Prostate gland (tissue), 2 donors: ENCODE results near the gene ADRM1. TPM values are rescaled to one million over a fixed set of nuclear protein-coding genes. Genes with fewer than 3 reads are reported as not detected.

ENCODE experiments used
- DNase-seq: peaks from one replicate; pipeline ENCODE4 v3.0.0-alpha.2; 2019; ENCODE audit warnings: low spot score
- H3K27ac ChIP-seq, 2 donors: fragments of 200-600 bp; sonication (generic); 2 replicates each; pipeline ENCODE4 v1.5.1; 2017 to 2019
- H3K27me3 ChIP-seq: fragments of 200-600 bp; sonication (generic); replicated peaks from 2 replicates; pipeline ENCODE4 v1.5.1; 2019; ENCODE audit not compliant: insufficient read depth
- H3K36me3 ChIP-seq, 2 donors: fragments of 200-600 bp; sonication (generic); 1 replicate in 1 of 2; 2 replicates in 1 of 2; pipeline versions ENCODE4 v1.5.1 to v1.8.1; 2017 to 2019
- H3K4me1 ChIP-seq: fragments of 200-600 bp; sonication (generic); replicated peaks from 2 replicates; pipeline ENCODE4 v1.5.1; 2019
- H3K4me3 ChIP-seq, 2 donors: fragments of 200-600 bp; sonication (generic); 2 replicates each; pipeline ENCODE4 v1.5.1; 2017 to 2019
- H3K9me3 ChIP-seq: fragments of 200-600 bp; sonication (generic); 2 replicates; pipeline ENCODE4 v1.5.1; 2017
- POLR2A ChIP-seq: fragments of 450-650 bp; IDR thresholded peaks from one replicate; pipeline ENCODE4 v1.6.1; 2016; ENCODE audit warnings: antibody characterized with exemption, mild to moderate bottlenecking
- POLR2AphosphoS5 ChIP-seq: sonication (generic); formaldehyde crosslinking; IDR thresholded peaks from one replicate; pipeline ENCODE4 v1.6.1; 2017; ENCODE audit warnings: antibody characterized with exemption
- WGBS: methylation state at CpG from one replicate; pipeline ENCODE4 v1.1.5; 2018; 5-methylcytosine and 5-hydroxymethylcytosine counted together
- intact Hi-C: fragments of 100-400 bp; cut with DNase I; formaldehyde crosslinking; loops from one replicate; pipeline ENCODE4 v1.14.2; 2022
- microRNA-seq: library from miRNA; unstranded; fragments of <30 nt; microRNA quantifications from one replicate; pipeline ENCODE4, GENCODE V29; 2016
- total RNA-seq, 2 donors: library from RNA; depleted of rRNA; stranded (reverse); fragments of >200 nt; gene quantifications; one replicate each; pipeline ENCODE4 v1.1.0, GENCODE V29; 2016
- TF ChIP-seq, protein P1 (sequence below), 4 experiments: fragments of 200-600 bp in 2 of 4; fragments of 450-650 bp in 2 of 4; sonication (generic) in 2 of 4; IDR thresholded peaks; 1 replicate in 3 of 4; 2 replicates in 1 of 4; pipeline ENCODE4 v1.5.1; 2016 to 2019; ENCODE audit warnings: antibody characterized with exemption in 4 of 4, mild to moderate bottlenecking in 2 of 4, moderate library complexity in 2 of 4

ADRM1 gene
- total RNA-seq, 2 donors from 2014 or later, result 149 to 207 TPM

DNA sequence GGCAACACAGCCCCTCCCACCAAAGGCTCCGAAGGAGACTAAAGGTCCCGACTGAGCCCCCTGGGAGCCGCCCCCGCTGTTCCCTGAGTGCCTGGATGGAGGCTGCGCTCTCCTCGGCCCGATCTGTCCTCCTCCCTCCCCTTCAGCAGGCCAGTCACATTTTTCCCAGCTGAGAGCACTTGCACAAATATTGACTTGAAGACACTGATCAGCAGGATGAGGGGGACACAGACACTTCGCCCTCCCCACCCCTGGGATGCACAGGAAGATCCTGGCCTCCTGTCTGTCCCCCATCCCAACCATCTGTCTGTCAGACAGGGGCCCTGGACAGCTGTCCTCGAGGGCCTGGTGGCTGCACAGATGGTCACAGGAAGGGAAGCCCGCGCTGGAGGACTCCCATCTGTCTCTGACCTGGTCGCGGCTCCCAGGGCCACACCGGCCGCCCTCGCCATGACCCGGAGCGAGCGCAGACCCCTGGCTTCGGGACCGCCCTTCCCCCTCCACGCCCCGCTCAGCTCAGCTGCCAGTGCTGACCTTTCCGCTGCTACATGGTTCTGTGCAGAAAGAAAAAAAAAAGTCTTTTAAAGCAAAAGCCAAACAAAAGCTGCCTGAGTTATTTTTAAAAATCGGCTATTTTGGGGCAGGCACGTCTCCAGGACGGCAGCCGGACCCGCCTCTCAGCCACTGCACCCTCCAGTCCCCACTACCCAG lies 53.2 kb downstream of the ADRM1 start:
- intact Hi-C loops, result no loop called here
- Histone ChIP-seq H3K27me3 (no peaks in the 10 kb centered on the region), H3K27ac (peak overlapping the region; percentile 81 to 84), H3K4me3 (no peak overlapping the region), H3K4me1 (peaks cover 61% of the 10 kb centered on the region), H3K9me3 (no peaks in the 10 kb centered on the region), H3K36me3 (peaks cover 0 to 6% of the 10 kb centered on the region in 2 donors)
- DNase-seq, result no peak
- WGBS, result 28% methylated on average over 29 of the region's 29 CpGs
- TF ChIP-seq POLR2A (no peak), POLR2AphosphoS5 (no peak)
- TF ChIP-seq, protein P1, sequence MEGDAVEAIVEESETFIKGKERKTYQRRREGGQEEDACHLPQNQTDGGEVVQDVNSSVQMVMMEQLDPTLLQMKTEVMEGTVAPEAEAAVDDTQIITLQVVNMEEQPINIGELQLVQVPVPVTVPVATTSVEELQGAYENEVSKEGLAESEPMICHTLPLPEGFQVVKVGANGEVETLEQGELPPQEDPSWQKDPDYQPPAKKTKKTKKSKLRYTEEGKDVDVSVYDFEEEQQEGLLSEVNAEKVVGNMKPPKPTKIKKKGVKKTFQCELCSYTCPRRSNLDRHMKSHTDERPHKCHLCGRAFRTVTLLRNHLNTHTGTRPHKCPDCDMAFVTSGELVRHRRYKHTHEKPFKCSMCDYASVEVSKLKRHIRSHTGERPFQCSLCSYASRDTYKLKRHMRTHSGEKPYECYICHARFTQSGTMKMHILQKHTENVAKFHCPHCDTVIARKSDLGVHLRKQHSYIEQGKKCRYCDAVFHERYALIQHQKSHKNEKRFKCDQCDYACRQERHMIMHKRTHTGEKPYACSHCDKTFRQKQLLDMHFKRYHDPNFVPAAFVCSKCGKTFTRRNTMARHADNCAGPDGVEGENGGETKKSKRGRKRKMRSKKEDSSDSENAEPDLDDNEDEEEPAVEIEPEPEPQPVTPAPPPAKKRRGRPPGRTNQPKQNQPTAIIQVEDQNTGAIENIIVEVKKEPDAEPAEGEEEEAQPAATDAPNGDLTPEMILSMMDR (IDR thresholded peaks at IDR 0.05), result no peak

- Histone ChIP-seq H3K36me3 (peaks cover 0 to under 1% of the 10 kb centered on the region in 2 donors), H3K27ac (peak overlapping the region; percentile 81 to 84), H3K9me3 (no peaks in the 10 kb centered on the region), H3K4me3 (no peak overlapping the region), H3K27me3 (no peaks in the 10 kb centered on the region), H3K4me1 (peaks cover 59% of the 10 kb centered on the region)
- DNase-seq, result no peak
- intact Hi-C loops, result no loop called here
- TF ChIP-seq POLR2AphosphoS5 (no peak), POLR2A (no peak)
- TF ChIP-seq, protein P1 (IDR thresholded peaks at IDR 0.05), result no peak
- 53% methylated on average over 17 of the region's 17 CpGs for WGBS
These were observed 53.9 kb downstream of the ADRM1 start for GRCh38 chr20:62356589-62357186.

DNA sequence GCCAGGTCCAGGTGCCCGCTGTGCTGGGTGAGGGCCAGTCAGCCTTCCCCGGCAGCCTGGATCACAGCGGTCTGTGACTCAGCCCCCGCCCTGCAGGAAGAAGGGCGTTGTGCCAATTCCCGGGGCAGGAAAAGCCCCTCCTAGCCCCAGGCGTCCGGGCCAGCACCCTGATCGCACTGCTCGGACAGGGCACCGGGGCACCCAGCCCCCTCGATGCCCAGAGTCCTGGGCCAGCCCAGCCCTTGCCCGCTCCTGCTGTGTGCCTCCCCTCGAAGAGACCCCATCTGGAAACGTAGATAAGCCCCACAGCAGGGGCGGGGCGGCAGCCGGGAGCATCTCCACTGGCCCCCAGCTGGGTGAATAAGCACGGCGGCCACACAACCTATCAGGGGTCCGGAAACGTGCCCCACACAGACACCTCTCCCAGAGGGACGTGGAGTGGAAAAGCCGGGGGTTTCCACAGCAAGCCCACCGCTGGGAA lies 54.4 kb downstream of the ADRM1 start:
- intact Hi-C loops, result no loop called here
- H3K4me1 ChIP-seq, result peaks cover 59% of the 10 kb centered on the region
- H3K27me3 ChIP-seq, result no peaks in the 10 kb centered on the region
- TF ChIP-seq POLR2AphosphoS5 (no peak), POLR2A (no peak)
- TF ChIP-seq, protein P1 (IDR thresholded peaks at IDR 0.05), result no peak
- H3K4me3 ChIP-seq, result no peak overlapping the region
- WGBS, result 22% methylated on average over 25 of the region's 25 CpGs
- no peaks in the 10 kb centered on the region for H3K9me3 ChIP-seq
- no peaks in the 10 kb centered on the region for H3K36me3 ChIP-seq
- peak overlapping the region; percentile 81 to 84 for H3K27ac ChIP-seq
- no peak for DNase-seq

- whole genome bisulfite sequencing, result 75% methylated on average over 7 of the region's 7 CpGs
- Histone ChIP-seq H3K27ac (peak overlapping the region; percentile 81 to 84), H3K9me3 (no peaks in the 10 kb centered on the region), H3K27me3 (no peaks in the 10 kb centered on the region), H3K36me3 (no peaks in the 10 kb centered on the region), H3K4me1 (peaks cover 59% of the 10 kb centered on the region), H3K4me3 (no peak overlapping the region)
- no peak for DNase-seq
- intact Hi-C loops, result no loop called here
- TF ChIP-seq POLR2AphosphoS5, result no peak
- TF ChIP-seq POLR2A, result no peak
- TF ChIP-seq, protein P1 (IDR thresholded peaks at IDR 0.05), result no peak
These were observed 54.9 kb downstream of the ADRM1 start for GRCh38 chr20:62357681-62358080.

Small RNAs within 50 kb of the gene (microRNA-seq; reads per million reads assigned to microRNA genes)
- gene MIR4758, result 0.84 reads per million, percentile 3 among the genes with 10 or more reads in this experiment

Other genes with a start within 250 kb of the ADRM1 start
- gene TAF4, start 237.1 kb upstream of the ADRM1 start, total RNA-seq, result 10 to 100 TPM; 19.9 to 57.1 TPM
- 10 to 100 TPM; 39.7 to 87.1 TPM for gene LSM14B, start 180.5 kb upstream of the ADRM1 start, total RNA-seq
- 100 to 1,000 TPM; 176 to 250 TPM for gene PSMA7, start 159.6 kb upstream of the ADRM1 start, total RNA-seq
- 10 to 100 TPM; 17.9 to 32.7 TPM for gene SS18L1, start 159.2 kb upstream of the ADRM1 start, total RNA-seq
- gene MTG2, start 120.0 kb upstream of the ADRM1 start, total RNA-seq, result 10 to 100 TPM; 40.0 to 53.0 TPM
- under 1 TPM; 0.18 to 0.51 TPM for gene HRH3, start 82.7 kb upstream of the ADRM1 start, total RNA-seq
- 10 to 100 TPM; 33.5 to 50.6 TPM for gene OSBPL2, start 64.5 kb upstream of the ADRM1 start, total RNA-seq
- gene LAMA5, start 64.3 kb downstream of the ADRM1 start, total RNA-seq, result 100 to 1,000 TPM; 170 to 272 TPM
- 1,000 to 10,000 TPM; 1,506 to 4,377 TPM for gene RPS21, start 84.1 kb downstream of the ADRM1 start, total RNA-seq
- 10 to 100 TPM in 1 of 2 donors, 1 to 10 TPM in 1; 4.1 to 31.3 TPM for gene CABLES2, start 104.3 kb downstream of the ADRM1 start, total RNA-seq
- 10 to 100 TPM in 1 of 2 donors, 1 to 10 TPM in 1; 4.9 to 10.9 TPM for gene RBBP8NL, start 124.5 kb downstream of the ADRM1 start, total RNA-seq
- 10 to 100 TPM in 1 of 2 donors, 1 to 10 TPM in 1; 1.3 to 53.7 TPM for gene GATA5, start 173.0 kb downstream of the ADRM1 start, total RNA-seq